GM23338 (cell line): Measurements from ENCODE around the gene OR4S2. TPM values are rescaled to one million over a fixed set of nuclear protein-coding genes. Genes with fewer than 3 reads are reported as not detected.

ENCODE experiments used
- ATAC-seq: fragments of 200-7000 bp; cut with Tn5 transposase; 3 replicates; pipeline ENCODE4 v1.9.1; 2020
- DNase-seq: peaks from one replicate; pipeline ENCODE4 v3.0.0-alpha.2; 2015; ENCODE audit warnings: low spot score
- H2AFZ ChIP-seq: fragments of 200-600 bp; sonication (generic); 2 replicates; pipeline ENCODE4 v1.8.0; 2016; ENCODE audit warnings: antibody characterized with exemption, mild to moderate bottlenecking, moderate library complexity
- H3F3A ChIP-seq: fragments of 200-600 bp; sonication (generic); replicated peaks from 2 replicates; pipeline ENCODE4 v1.8.0; 2017; ENCODE audit warnings: antibody characterized with exemption, mixed run types, low read depth
- H3K27ac ChIP-seq: fragments of 200-600 bp; sonication (generic); 2 replicates; pipeline ENCODE4 v1.6.1; 2016; ENCODE audit warnings: low read depth
- H3K27me3 ChIP-seq: fragments of 200-600 bp; sonication (generic); 2 replicates; pipeline ENCODE4 v1.8.0; 2016; ENCODE audit warnings: mild to moderate bottlenecking, mixed run types, moderate library complexity; ENCODE audit not compliant: insufficient read depth
- H3K36me3 ChIP-seq: fragments of 200-600 bp; sonication (generic); 2 replicates; pipeline ENCODE4 v1.8.0; 2016; ENCODE audit warnings: mild to moderate bottlenecking; ENCODE audit not compliant: insufficient read depth
- H3K4me1 ChIP-seq: fragments of 200-600 bp; sonication (generic); 2 replicates; pipeline ENCODE4 v1.8.0; 2016; ENCODE audit warnings: mild to moderate bottlenecking, moderate library complexity; ENCODE audit not compliant: insufficient read depth
- H3K4me2 ChIP-seq: fragments of 200-600 bp; sonication (generic); 2 replicates; pipeline ENCODE4 v1.7.1; 2017; ENCODE audit warnings: mixed run types
- H3K4me3 ChIP-seq: fragments of 200-600 bp; sonication (generic); 2 replicates; pipeline ENCODE4 v1.6.1; 2016; ENCODE audit warnings: mixed run types
- H3K79me2 ChIP-seq: fragments of 200-600 bp; sonication (generic); replicated peaks from 2 replicates; pipeline ENCODE4 v1.8.0; 2017; ENCODE audit warnings: mild to moderate bottlenecking; ENCODE audit not compliant: insufficient read depth
- H3K9me2 ChIP-seq: fragments of 200-600 bp; sonication (generic); 2 replicates; pipeline ENCODE4 v1.8.0; 2017; ENCODE audit not compliant: insufficient read depth
- H4K20me1 ChIP-seq: fragments of 200-600 bp; sonication (generic); replicated peaks from 2 replicates; pipeline ENCODE4 v1.8.0; 2017; ENCODE audit warnings: mild to moderate bottlenecking; ENCODE audit not compliant: insufficient read depth
- H3K27ac Mint-ChIP-seq: 2 replicates; pipeline ENCODE4 v1.8.0; 2020; ENCODE audit warnings: inconsistent platforms, mild to moderate bottlenecking, moderate library complexity, mixed read lengths
- H3K27me3 Mint-ChIP-seq: 3 replicates; pipeline ENCODE4 v1.8.0; 2022; ENCODE audit warnings: low read depth, mild to moderate bottlenecking, moderate library complexity, mixed read lengths, inconsistent platforms; ENCODE audit not compliant: insufficient read depth, poor library complexity
- H3K36me3 Mint-ChIP-seq: 3 replicates; pipeline ENCODE4 v1.8.0; 2021; ENCODE audit warnings: low read depth, mild to moderate bottlenecking, inconsistent platforms, moderate library complexity, mixed read lengths
- H3K4me1 Mint-ChIP-seq: 3 replicates; pipeline ENCODE4 v1.8.0; 2020; ENCODE audit warnings: mild to moderate bottlenecking, inconsistent platforms, mixed read lengths
- H3K4me3 Mint-ChIP-seq: 3 replicates; pipeline ENCODE4 v1.8.0; 2021; ENCODE audit warnings: moderate library complexity, mild to moderate bottlenecking, inconsistent platforms, mixed read lengths
- H3K9me3 Mint-ChIP-seq: 3 replicates; pipeline ENCODE4 v1.8.0; 2020; ENCODE audit warnings: moderate library complexity, mild to moderate bottlenecking, inconsistent platforms, mixed read lengths
- CREB1 ChIP-seq: fragments of 250-450 bp; sonication (Bioruptor Pico); IDR thresholded peaks from 2 replicates; pipeline ENCODE4 v1.5.0; 2020; ENCODE audit warnings: low read depth, mild to moderate bottlenecking, moderate library complexity
- ETS1 ChIP-seq: IDR thresholded peaks from 2 replicates; pipeline ENCODE4 v1.6.1; 2016; ENCODE audit warnings: antibody characterized with exemption
- EZH2phosphoT487 ChIP-seq: fragments of 200-600 bp; sonication (generic); IDR thresholded peaks from one replicate; pipeline ENCODE4 v1.8.1; 2018; ENCODE audit warnings: antibody characterized with exemption; ENCODE audit not compliant: unreplicated experiment
- NANOG ChIP-seq: IDR thresholded peaks from 2 replicates; pipeline ENCODE4 v1.6.1; 2016; ENCODE audit warnings: antibody characterized with exemption, borderline replicate concordance
- POLR2AphosphoS5 ChIP-seq: IDR thresholded peaks from 2 replicates; pipeline ENCODE4 v1.6.1; 2016; ENCODE audit warnings: antibody characterized with exemption, low read depth
- STAT1 ChIP-seq: IDR thresholded peaks from one replicate; pipeline ENCODE4 v1.6.1; 2016; ENCODE audit warnings: antibody characterized with exemption; ENCODE audit not compliant: unreplicated experiment
- ZNF114 ChIP-seq: fragments of 250-450 bp; sonication (Bioruptor Pico); IDR thresholded peaks from 2 replicates; pipeline ENCODE4 v1.5.0; 2020; ENCODE audit warnings: mild to moderate bottlenecking, moderate library complexity
- ZNF331 ChIP-seq: fragments of 250-450 bp; sonication (Bioruptor Pico); IDR thresholded peaks from 2 replicates; pipeline ENCODE4 v1.5.0; 2020; ENCODE audit warnings: low read depth, mild to moderate bottlenecking, moderate library complexity
- ZNF462 ChIP-seq: fragments of 250-450 bp; sonication (Bioruptor Pico); IDR thresholded peaks from 2 replicates; pipeline ENCODE4 v1.5.0; 2020; ENCODE audit warnings: mild to moderate bottlenecking, moderate library complexity
- polyA plus RNA-seq: library from polyadenylated mRNA; unstranded; fragments of >200 nt; fragmentation: Nextera tagmentation; extraction: Ambion mirVana; gene quantifications from 2 replicates; pipeline ENCODE4 v1.2.1, GENCODE V29; 2016
- total RNA-seq: library from RNA; depleted of rRNA; stranded (reverse); fragments of >200 nt; shearing (Covaris generic); gene quantifications from 2 replicates; pipeline ENCODE4 v1.2.3, GENCODE V29; 2014

The OR4S2 gene
- total and polyA plus RNA-seq, 2 experiments from 2014 or later: not detected

- Mint-ChIP-seq H3K4me3 (no peak within 1 kb of the TSS), H3K27ac (no peak within 1 kb of the TSS), H3K4me1 (no peaks in the 10 kb centered on the region), H3K27me3 (peaks cover 2% of the 10 kb centered on the region), H3K9me3 (peaks cover 88% of the 10 kb centered on the region), H3K36me3 (peaks cover 22% of the 10 kb centered on the region; the same call in 2 of the 3 replicates)
- no peak within 1 kb of the TSS for H3K4me3 ChIP-seq
- TF ChIP-seq ZNF462 (CRISPR knock-in tag) (no peak), CREB1 (no peak), ETS1 (no peak), POLR2AphosphoS5 (no peak), NANOG (no peak), ZNF331 (CRISPR knock-in tag) (no peak), STAT1 (no peak), ZNF114 (no peak), EZH2phosphoT487 (no peak)
- H3K27ac ChIP-seq: no peak within 1 kb of the TSS
- H4K20me1 ChIP-seq: no peaks in the 10 kb centered on the region
- no peak within 1 kb of the TSS for H2AFZ ChIP-seq
- no peak for DNase-seq
- H3K79me2 ChIP-seq: no peaks in the 10 kb centered on the region
- no peaks in the 10 kb centered on the region for H3K4me1 ChIP-seq
- no peaks in the 10 kb centered on the region for H3K27me3 ChIP-seq
- H3K4me2 ChIP-seq: no peak within 1 kb of the TSS
- peaks cover 22% of the 10 kb centered on the region; the same call in 1 of the 2 replicates for H3K36me3 ChIP-seq
- no peaks in the 10 kb centered on the region for H3K9me2 ChIP-seq
- ATAC-seq: no peak
- H3F3A ChIP-seq: no peaks in the 10 kb centered on the region
Measured at GRCh38 chr11:55607545-55607944, 40.6 kb upstream of the OR4S2 start, which contains the start of gene OR4C11. Gene OR4C11, minus strand, starts transcription at chr11:55607645. Its CDS starts 3,272 bp downstream, at chr11:55604373.
